Anterior cingulate cortex (tissue), 58 donors: ENCODE measurements around the gene CDK14.
A peak's percentile ranks its signal among the peaks of the same experiment; 100 is the strongest.

Source experiments
- DNase-seq, 58 donors: peaks; one replicate each; lab custom pipeline; 2025; lab: John Stamatoyannopoulos, UW

CDK14 gene

DNA sequence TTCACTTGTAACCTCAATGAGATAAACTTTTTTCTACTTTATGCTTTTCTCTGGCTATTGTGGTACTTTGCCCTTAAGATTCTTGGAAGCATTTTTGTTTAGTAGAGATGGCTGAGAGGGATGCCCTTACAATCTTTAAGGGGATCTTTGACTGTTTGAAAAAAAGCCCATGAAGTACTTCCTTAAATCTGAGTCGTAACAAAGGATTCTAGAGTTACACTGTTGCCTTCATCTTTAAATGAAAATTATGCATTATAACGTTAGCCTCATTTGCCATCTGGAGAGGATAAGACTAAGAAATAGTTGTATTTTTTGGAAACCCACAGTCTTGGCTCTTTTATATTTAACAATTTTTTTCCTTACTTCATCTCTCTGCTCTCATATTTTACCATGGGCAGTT, 630.3 kb downstream of the CDK14 start:
- no peak for DNase-seq

- DNase-seq: no peak
Observed at GRCh38 chr7:91228327-91228726, 632.2 kb downstream of the CDK14 start.

GRCh38 chr7:91228927-91229558, 632.9 kb downstream of the CDK14 start:
- no peak for DNase-seq

DNA sequence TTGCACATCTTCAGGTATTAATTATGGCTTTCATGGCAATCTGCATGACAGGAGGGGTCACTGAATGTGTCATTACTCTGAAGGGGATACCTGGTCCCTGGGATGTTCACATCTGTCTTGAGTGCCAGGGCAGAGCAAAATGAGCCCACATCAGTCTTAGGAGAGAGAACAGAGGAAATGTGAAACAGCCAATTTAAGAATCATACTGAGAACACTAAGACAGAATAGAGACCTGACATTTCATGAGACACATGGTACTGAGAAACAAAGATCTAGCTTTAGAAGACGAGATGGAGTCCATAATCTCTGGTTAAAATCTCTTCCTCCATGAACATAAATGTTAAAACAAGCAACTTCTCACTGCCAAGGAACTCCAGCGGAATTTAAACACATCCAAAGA, 634.0 kb downstream of the CDK14 start:
- no peak for DNase-seq

DNA sequence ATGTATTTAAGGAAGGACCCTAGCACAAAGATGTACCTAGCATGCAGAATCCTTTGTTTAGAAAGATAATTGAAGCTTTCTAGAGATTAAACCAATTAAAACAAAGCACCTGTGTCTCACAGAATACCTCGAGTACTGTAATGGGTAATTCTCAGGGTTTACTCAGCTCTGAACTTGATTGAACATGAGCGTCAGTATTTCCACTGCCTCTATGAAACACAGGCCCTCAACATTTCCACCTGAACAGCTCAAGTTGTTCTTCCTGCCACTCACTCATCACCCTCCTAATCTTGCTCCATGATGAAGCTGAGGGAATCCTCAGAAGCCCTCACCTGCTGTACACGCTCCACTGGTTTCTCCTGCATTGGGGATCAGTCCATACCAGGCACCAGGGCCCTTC, 634.4 kb downstream of the CDK14 start:
- no peak for DNase-seq

GRCh38 chr7:91233212-91233611, 637.1 kb downstream of the CDK14 start:
- DNase-seq: peak in 22 of 58 donors; percentile 1 to 60 (median 14)

GRCh38 chr7:91235211-91235832, 639.2 kb downstream of the CDK14 start:
- no peak for DNase-seq

DNA sequence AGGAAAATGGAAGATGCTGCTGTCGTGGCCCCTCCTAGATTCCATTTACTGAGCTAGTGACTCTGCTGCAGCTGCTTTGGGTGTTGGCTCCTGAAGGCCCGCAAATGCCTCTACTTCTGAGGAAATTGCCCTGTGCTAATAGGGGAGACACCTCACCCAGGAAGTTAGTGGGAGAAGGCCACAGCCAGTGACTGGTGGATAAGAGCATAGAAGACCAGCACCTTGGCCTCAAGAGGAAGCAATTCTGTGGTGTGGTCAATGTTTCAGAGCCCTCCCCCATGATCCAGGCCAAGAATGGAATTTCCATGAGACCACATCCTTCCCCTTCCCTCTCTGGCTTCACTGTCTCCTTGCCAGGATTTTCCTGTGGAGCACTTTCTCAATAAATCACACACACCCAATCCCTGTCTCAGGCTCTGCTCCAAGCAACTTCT, 643.1 kb downstream of the CDK14 start:
- no peak for DNase-seq

DNA sequence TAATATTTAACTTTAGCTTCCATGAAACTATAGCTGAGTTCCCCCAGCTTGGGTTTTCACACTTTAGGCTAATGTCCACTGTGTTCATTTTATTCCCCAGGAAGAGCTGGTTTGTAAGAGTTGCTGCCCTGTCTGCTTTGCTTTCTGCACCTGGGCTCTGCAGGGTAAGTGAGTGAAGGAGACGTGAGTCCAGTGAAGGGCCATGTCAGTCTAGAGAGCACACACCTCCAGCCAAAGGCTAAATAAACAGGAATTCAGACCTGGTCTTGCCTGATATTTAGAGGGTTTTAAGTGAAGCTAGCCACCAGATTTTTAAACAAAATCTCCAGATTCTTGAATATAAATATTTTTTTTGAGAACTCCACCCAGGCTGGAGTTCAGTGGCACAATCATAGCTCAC, 643.7 kb downstream of the CDK14 start:
- no peak for DNase-seq

DNA sequence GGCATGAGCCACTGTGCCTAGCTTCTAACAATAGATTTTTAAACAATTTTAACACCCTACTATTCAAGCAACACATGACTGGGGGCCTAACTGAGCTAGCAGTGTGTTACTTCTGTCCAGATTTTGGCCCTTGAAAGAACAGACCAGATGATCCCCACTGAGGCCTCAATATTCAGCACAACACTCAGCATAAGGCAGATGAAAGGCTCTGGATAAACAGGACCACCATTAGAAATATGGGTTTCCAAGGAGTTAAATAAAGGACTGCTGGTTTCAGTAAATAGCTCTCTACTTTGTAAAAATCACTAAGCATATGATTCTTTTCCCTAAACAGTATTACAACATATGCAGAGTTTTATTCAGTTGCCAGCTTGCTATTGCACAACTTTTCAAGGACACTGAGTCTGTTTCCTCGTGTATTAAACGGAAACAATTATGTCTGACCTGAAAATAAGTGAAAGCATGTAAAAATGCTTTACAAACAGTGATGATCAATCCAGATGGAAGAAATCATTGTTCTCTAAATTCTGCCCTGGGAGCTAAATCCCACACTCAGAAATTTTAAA, 644.3 kb downstream of the CDK14 start:
- DNase-seq: no peak

DNA sequence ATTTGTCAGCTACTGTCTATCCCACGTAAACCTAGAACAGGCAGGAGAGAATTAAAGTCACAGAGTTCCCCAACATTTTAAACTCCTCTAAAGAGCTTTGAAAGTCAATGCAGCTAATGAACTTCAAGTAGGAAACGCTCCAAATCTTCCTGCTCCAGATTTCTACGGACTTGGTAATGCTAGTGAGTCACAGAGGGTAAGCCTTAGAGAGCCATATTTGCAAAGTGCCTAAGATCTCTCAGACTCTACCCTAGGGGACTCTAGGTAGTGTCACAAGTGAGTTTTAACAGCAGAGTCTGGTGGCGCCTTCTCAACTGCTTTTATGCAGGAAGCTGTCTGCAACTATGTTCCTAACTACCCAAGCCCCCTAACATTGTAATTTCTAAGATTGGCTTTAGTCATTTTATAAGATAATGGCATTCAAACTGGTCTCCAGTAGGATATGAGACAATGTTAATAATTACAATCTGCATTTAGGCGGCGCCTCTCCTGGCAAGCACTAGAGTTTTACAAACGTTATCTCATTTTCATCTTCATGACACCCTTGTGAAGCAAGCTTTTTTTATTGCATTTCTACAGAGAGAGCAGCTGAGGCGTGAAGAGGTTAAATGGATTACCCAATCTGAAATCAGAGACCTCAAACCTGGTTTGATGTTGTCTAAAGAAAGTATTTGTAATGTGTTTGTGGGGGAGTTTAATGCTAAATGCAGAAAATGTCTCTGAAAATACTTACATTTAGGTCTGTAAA, 646.1 kb downstream of the CDK14 start:
- DNase-seq: no peak

DNA sequence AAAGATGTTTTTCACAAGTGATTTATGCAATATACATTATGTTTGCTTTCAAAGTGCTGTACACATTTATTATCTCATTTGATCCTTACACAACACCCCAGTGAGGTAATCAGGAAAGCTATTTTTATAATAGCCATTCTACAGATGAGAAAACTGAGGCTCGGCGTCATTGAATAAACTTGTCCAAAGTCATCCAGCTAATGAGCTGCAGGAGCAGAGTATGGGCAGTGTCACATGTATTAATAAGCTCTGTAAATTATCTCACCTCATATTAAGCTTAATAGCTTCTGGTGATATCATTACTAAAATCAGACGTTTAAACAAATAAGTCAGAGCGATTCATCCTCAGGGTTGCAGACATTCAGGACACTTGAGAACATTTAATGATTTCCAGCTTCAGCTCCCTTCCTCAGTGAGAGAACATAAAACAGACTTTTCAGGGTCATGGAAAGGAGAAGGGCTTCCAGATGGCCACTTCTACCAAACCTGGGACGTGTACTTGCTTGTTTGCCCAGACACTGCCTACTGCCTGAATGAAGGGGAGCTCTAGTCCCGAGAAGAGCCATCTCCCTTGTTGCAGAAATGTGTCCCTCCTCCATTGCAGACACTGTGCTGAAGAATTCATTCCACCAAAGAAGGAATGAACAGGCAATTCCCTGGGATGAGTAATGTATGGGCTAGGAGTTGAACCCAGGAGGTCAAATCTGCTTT, 647.6 kb downstream of the CDK14 start:
- no peak for DNase-seq

- no peak for DNase-seq
Observed at GRCh38 chr7:91247500-91247899, 651.4 kb downstream of the CDK14 start.

- DNase-seq: no peak
Observed at GRCh38 chr7:91248996-91249395, 652.9 kb downstream of the CDK14 start.

- DNase-seq: no peak
Observed at GRCh38 chr7:91249506-91250233, 653.5 kb downstream of the CDK14 start.

- no peak for DNase-seq
Observed at GRCh38 chr7:91250706-91251105, 654.6 kb downstream of the CDK14 start.

DNA sequence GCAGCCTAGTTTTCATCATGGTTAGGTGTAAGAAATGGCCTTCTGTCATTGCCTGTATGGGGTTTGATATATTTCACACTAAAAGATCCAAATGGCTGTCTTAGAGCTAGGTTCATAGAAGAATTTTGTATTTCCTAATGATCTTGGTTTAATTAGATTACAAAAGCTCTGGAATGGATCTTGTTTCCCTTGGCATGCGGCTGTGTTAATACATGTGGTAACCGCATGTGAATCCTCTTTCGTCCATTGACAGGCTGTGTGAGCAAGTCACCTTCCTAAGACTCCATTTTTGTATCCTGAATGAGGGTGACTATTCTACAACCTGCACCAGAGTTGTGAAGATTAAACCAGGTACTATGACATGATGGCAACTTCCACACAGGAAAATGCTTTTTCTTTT, 655.8 kb downstream of the CDK14 start:
- DNase-seq: no peak
